Stimulated activated effector memory CD8-positive, alpha-beta T cell treated with anti-CD3 and anti-CD28 coated beads, Interleukin-12 subunit alpha, Interleukin-12 subunit beta, amount 100 ng/mL, for 72 hours (primary cell): ENCODE measurements around the gene ARID5A.

Experiments used
- ATAC-seq: fragments of 150-1000 bp; cut with Tn5 transposase; 2 replicates; pipeline ENCODE4 v1.10.0; 2021
- DNase-seq, 2 donors: peaks; one replicate each; pipeline ENCODE4 v3.0.0; 2021 to 2022; ENCODE audit warnings: low spot score in 2 of 2
- H3K27ac Mint-ChIP-seq: one replicate; pipeline ENCODE4 v1.8.0; 2022; ENCODE audit warnings: mild to moderate bottlenecking, mixed read lengths
- H3K36me3 Mint-ChIP-seq: one replicate; pipeline ENCODE4 v1.8.0; 2022; ENCODE audit warnings: mild to moderate bottlenecking, mixed read lengths
- H3K4me1 Mint-ChIP-seq: one replicate; pipeline ENCODE4 v1.8.0; 2022; ENCODE audit warnings: mixed read lengths
- H3K4me3 Mint-ChIP-seq: one replicate; pipeline ENCODE4 v1.8.0; 2022; ENCODE audit warnings: mild to moderate bottlenecking, mixed read lengths
- H3K9me3 Mint-ChIP-seq: one replicate; pipeline ENCODE4 v1.8.0; 2022; ENCODE audit warnings: mixed read lengths

ARID5A gene

DNA sequence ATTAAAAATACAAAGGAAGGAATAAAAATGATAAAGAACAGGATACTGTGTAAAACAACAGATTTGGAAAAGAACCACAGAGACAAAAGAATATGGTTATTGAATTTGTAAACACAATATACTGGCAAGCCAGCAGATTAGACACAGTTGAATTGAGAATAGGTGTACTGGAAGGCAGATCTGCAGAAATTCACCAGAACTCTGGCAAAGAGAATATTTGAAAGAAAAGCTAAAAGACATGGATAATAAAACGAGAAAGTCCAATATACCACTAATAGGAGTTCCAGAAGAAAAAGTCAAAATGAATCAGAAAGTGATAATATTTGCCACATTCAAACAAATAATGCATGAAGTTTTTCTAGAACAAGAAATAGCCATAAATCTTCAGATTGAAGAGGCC lies 19.5 kb upstream of the ARID5A start:
- peaks cover 9% of the 10 kb centered on the region for H3K9me3 Mint-ChIP-seq
- H3K27ac Mint-ChIP-seq: no peak overlapping the region
- DNase-seq: no peak

DNA sequence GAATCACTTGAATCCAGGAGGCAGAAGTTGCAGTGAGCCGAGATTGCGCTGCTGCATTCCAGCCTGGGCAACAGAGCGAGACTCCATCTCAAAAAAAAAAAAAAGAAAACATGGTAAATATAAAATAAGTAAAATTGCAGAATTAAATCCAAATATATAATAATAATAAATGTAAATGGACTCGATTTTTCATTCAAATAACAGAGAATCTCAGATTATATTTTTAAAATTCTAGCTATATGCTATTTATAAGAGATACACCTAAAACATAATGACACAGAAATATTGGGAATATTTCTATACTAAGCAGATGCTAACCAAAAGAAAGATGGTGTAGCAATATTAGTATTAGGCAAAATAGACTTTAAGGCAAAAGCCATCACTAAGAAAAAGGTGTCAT lies 16.3 kb upstream of the ARID5A start:
- DNase-seq (no peak), ATAC-seq (no peak)
- Mint-ChIP-seq H3K4me1 (peaks cover 33% of the 10 kb centered on the region), H3K4me3 (no peak overlapping the region), H3K36me3 (peaks cover 5% of the 10 kb centered on the region), H3K27ac (no peak overlapping the region), H3K9me3 (peaks cover 9% of the 10 kb centered on the region)

More for the DNA sequence above, 19.5 kb upstream of the ARID5A start:
- no peak overlapping the region for H3K4me3 Mint-ChIP-seq
- no peak for ATAC-seq
- H3K36me3 Mint-ChIP-seq: peaks cover 5% of the 10 kb centered on the region
- peaks cover 4% of the 10 kb centered on the region for H3K4me1 Mint-ChIP-seq

DNA sequence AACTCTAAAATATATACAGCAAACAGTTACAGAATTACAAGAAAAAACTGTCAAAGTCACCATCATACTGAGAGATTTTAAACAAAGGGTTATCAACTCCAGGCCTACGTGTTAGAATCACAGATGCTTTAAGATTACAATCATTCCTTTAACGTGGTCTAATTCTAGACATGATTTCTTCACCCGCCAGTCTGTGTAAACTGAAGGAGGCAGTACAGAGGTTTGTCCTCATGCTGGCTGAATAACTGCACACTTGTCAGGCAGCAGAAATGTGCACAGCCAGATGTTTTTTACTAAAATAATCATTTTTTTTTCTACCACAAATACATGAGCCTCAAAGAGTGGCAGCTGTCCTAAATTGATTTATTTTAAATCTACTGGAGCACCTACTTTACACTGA lies 15.9 kb upstream of the ARID5A start:
- ATAC-seq (no peak), DNase-seq (no peak)
- H3K9me3 Mint-ChIP-seq: peaks cover 9% of the 10 kb centered on the region
- H3K4me1 Mint-ChIP-seq: peaks cover 38% of the 10 kb centered on the region
- H3K36me3 Mint-ChIP-seq: peaks cover 5% of the 10 kb centered on the region
- H3K4me3 Mint-ChIP-seq: no peak overlapping the region
- no peak overlapping the region for H3K27ac Mint-ChIP-seq

DNA sequence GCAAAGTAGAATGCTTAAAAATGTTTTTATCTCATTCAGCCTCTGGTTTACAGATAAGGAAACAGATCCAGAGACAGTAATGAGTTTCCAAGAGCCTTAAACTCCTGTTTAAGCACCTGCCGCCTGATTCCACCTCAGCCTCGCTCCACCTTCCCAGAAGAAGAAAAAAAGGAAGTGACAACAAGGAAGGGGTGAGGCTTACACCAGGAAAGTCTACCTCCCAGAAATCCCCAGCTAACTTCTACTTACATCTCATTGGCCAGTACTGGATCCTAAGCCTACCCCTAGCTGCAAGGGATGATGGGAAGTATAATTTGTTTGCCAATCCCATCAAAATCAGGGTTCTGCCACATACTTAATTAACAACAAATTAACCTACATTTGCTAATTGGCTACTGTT lies 15.3 kb upstream of the ARID5A start:
- peaks cover 5% of the 10 kb centered on the region for H3K36me3 Mint-ChIP-seq
- no peak for DNase-seq
- no peak for ATAC-seq
- peaks cover 9% of the 10 kb centered on the region for H3K9me3 Mint-ChIP-seq
- no peak overlapping the region for H3K27ac Mint-ChIP-seq
- H3K4me3 Mint-ChIP-seq: no peak overlapping the region
- H3K4me1 Mint-ChIP-seq: peaks cover 43% of the 10 kb centered on the region

DNA sequence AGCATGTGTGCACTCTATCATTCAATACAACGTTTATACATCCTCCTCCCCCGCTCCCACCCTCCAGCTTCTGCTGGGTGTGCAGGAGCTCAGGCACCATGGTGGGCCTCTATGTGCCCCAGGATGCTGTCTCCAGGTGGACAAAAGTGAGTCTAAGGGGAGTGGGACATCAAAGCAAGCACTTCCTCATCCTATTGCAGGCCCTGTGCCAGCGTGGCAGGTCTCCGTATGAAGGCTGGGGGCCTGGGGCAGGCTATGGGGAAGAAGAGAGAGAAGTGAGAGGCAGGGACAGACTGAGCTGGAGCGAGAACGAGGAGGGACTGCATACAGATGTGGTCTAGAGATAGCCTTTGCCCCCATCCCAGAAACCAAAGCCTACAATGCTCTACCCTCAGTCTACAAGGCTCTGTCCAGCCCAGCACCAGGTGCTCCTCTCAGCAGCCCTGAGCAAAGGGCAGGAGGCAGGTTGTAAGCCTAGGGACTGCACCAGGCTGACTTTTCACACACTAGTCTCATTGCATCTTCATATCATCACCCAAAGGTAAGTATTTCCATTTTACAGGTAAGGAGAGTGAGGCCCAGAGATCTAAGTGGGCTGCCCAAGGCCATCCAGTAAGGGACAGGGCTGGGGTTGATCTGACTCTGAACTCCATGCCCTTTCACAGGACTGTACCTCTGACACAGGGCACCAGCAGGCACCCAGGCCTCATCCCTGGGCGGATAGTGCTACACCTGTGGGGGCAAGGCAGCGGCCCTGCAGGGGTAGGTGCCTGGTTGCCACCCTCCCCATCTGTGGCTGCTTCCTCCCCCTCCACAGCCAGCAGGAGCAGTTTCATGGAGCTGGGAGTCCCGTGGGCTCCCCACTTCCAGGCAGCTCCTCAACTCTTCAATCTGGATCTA lies 14.0 kb upstream of the ARID5A start:
- DNase-seq: no peak
- no peak overlapping the region for H3K27ac Mint-ChIP-seq
- peaks cover under 1% of the 10 kb centered on the region for H3K9me3 Mint-ChIP-seq
- peaks cover under 1% of the 10 kb centered on the region for H3K36me3 Mint-ChIP-seq
- H3K4me1 Mint-ChIP-seq: peaks cover 51% of the 10 kb centered on the region
- H3K4me3 Mint-ChIP-seq: peak overlapping the region; percentile 59
- no peak for ATAC-seq

DNA sequence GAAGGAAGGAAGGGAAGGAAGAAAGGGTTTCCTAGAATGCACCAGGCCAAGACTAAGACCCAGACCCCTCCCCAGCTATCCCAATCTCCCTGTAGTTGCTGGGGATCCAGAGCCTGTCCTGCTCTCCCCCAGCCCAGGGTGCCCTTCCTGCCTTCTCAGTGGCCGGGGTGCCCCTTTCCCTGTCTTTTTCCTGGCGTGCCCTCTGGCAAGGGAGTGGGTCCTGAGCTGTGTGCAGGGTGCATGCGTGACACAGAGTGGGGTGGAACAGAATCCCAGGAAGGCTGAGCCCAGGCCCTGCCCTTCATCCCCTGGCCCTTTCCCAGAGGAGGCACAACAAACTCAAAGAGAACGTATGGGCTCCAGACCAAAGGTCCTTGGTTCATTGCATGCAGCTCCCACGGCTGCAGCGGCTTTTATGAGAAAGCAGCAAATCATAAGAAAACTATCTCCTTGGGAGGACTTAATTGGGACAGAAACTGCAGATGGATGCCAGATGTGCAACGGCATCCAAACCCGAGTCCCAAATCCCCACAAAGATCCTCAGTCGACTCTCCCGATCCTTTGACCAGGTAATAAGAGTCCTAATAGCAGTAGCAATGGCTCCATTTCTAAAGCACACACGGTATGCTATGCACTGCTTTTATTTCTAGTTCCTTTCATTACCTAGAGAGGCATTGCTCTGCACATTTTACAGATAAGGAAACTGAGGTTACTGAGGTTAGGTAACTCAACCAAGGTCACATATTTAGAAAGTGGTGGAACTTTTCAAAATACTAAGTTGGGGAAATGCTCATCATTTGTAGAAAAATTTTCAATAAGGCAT lies 12.7 kb upstream of the ARID5A start:
- Mint-ChIP-seq H3K9me3 (no peaks in the 10 kb centered on the region), H3K4me1 (peaks cover 62% of the 10 kb centered on the region), H3K36me3 (peaks cover 13% of the 10 kb centered on the region), H3K4me3 (peak overlapping the region; percentile 59), H3K27ac (peak overlapping the region; percentile 46)
- peak in 1 of 2 donors; percentile 70 for DNase-seq
- ATAC-seq: peak; percentile 64

DNA sequence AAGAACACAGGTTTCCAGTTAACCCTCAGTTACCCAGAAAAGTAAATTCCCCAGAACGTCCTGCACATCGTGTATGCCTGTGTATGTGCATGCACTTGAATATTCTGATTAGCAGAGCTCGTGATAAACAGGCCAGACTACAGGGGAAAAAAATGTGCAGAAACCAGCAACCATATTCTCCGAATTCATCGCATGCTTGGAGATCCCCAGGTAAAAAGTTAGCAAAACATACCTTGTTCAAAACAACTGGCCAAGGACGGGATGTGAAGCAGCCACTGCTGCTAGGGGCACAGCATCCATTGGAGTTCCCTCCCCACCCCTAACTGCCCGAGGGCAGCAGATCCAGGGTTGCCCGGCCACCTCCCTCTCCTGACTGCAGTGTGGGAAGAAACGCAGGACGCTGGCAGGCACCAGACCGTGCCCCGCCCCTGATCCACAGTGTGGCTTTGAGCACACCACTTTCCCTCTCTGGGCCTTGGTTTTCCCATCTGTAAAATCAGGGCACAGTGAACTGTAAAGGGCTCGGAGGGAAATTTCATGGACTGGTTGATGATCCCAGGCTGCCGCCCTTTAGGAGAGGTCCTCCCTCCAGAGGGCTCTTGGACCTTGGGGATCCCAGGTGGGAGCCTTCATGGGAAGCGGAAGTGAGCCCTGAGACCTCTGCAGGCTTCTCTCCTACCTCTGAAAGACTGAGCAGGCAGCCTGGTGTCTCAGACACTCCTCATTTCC lies 11.9 kb upstream of the ARID5A start:
- Mint-ChIP-seq H3K4me1 (peaks cover 70% of the 10 kb centered on the region), H3K36me3 (peaks cover 15% of the 10 kb centered on the region), H3K9me3 (no peaks in the 10 kb centered on the region), H3K4me3 (peak overlapping the region; percentile 59), H3K27ac (peak overlapping the region; percentile 46)
- DNase-seq (peak in 1 of 2 donors; percentile 76), ATAC-seq (peak; percentile 71)

DNA sequence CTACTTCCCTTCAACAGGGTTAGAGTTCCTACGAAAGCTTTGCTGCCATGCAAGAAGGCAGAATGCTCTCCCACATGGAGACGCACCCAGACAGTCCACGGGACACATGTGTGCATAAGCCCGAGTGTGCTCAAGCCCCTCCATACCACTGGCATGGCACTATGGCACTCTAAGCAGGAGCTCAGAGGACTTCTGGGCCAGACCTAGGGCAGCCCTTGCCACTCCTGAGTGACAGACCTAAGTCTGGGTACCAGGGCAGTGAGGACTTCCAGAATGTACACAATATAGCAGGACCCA lies 11.4 kb upstream of the ARID5A start:
- Mint-ChIP-seq H3K4me3 (peak overlapping the region; percentile 59), H3K27ac (peak overlapping the region; percentile 46)
- ATAC-seq: no peak

DNA sequence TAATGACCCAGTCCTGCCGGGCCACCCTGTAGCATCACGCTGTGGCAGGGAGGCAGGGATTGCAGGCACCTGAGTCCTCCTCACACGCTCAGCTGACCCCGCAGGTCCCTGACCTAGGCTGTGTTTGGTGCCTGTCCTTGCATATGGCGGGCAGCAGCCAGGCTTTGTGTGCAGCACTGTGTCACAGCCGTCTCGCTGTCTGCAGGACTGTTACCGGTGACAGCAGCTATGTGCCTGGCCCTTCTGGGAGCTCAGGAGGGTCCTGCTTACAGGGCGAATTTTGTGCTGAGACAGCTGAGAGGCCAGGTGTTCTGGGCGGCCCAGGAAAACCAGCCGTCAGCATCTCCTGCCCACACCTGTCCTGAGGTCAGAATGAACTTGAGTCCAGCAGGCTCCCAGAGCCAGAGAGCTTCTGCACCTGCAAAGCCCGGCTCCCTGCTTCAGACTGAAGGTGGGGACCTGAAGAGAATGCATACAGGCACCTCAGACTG lies 10.4 kb upstream of the ARID5A start:
- Mint-ChIP-seq H3K9me3 (no peaks in the 10 kb centered on the region), H3K36me3 (peaks cover 20% of the 10 kb centered on the region), H3K4me3 (peak overlapping the region; percentile 74), H3K27ac (peak overlapping the region; percentile 90), H3K4me1 (peaks cover 85% of the 10 kb centered on the region)
- ATAC-seq (no peak), DNase-seq (peak in 1 of 2 donors; percentile 51)

More for the DNA sequence above, 11.4 kb upstream of the ARID5A start:
- no peak for DNase-seq
- peaks cover 15% of the 10 kb centered on the region for H3K36me3 Mint-ChIP-seq
- H3K9me3 Mint-ChIP-seq: no peaks in the 10 kb centered on the region
- H3K4me1 Mint-ChIP-seq: peaks cover 75% of the 10 kb centered on the region

DNA sequence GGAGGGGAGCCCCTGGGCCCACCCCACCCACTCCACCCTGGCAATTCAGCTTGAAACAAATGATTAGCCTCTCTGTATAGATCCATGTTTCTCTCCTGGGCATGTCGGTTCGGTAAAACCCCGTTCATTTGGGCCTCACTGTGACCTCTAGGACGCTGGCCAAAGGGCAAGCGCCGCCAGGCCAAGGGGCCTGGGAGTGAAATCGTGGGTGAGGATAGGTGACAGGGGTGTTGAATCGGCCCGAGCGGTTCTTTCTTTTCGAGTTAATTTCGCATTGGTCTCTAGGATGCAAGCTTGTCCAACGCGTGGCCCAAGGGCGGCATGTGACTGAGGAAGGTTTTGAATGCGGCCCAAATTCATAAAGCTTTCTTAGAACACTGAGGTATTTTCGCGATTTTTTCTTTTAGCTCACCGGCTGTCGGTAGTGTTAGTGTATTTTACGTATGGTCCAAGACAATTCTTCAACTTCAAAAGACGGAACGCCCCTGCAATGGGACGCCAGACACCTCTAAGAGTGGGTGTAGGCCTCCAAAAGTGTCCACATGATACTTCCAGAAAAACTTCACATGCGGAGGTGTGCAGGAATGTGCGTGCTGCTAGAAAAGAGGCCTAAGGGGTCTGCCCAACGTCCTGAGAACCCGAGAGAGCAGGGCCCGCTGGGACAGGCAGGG lies 9.8 kb upstream of the ARID5A start:
- Mint-ChIP-seq H3K27ac (peak overlapping the region; percentile 90), H3K36me3 (peaks cover 20% of the 10 kb centered on the region), H3K9me3 (no peaks in the 10 kb centered on the region), H3K4me3 (peak overlapping the region; percentile 74), H3K4me1 (peaks cover 91% of the 10 kb centered on the region)
- ATAC-seq (no peak), DNase-seq (no peak)

DNA sequence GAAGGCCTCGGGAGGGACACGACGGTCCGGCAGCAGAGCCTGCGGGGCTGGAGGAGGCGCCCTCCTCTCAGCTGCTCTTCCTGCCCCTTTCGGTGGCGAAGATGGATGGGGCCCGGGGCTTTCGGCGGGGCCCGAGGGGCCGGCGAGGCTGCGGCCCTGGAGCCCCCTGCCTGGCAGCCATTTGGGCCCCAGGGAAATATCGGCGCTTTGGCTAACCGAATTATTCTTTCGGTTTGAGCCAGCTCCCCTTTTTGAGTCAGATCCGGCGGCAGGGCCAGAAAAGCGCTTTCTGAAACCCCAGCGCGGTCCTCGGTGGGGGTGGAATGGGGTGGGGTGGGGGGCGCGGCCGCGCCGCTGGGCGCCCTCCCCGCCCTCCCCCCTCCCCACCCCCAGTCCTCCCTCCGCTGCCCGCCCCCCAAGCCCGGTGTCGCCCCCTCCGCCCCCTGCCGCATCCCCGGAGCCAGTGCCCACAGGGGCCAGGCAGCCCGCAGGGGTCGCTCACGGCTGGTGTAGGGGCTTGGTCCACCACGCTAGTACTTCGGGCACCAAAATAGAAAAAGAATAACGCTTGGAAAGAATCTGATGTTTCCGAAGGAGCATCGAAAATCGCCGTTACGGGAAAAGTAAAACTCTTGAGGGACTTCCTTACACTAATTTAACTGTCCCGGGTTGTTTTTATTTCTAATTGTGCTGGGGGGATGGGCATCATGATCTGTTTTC lies 9.1 kb upstream of the ARID5A start:
- peak; percentile 39 for ATAC-seq
- peak; percentile 64 to 93 for DNase-seq
- no peaks in the 10 kb centered on the region for H3K9me3 Mint-ChIP-seq
- peak overlapping the region; percentile 90 for H3K27ac Mint-ChIP-seq
- H3K36me3 Mint-ChIP-seq: peaks cover 26% of the 10 kb centered on the region
- H3K4me1 Mint-ChIP-seq: peaks cover 92% of the 10 kb centered on the region
- peak overlapping the region; percentile 74 for H3K4me3 Mint-ChIP-seq

DNA sequence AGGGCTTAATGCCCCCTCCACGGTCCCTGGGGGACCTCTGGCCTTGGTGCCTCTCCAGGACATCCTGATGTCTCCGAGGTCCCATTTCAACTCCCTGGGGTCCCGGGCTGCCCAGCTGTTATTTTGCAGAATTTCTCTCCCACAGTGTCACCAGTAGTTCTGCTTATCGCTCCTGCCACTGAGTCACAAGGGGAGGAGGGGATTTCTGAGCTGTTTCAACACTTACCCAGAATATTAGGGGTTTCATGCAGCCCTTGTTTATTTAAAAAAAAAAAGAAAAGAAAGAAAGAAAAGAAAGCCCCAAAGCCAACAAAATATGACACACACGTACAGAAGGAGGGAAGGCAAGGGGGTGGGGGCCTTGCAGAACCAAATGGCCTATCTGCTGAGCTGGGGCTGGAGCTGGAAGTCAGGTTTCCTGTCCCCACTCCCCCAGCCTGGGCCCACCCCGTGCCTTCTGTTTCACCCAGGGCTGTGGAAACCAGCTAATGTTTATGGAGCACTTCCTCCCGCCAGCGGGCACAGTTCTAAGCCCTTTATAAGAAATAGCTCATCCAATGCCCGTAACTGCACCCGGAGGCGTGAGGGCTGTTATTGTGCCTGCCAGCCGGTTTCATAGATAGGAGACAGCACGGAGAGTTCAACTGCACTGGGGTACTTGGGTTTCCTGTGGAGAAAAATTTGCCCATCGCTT lies 8.4 kb upstream of the ARID5A start:
- no peaks in the 10 kb centered on the region for H3K9me3 Mint-ChIP-seq
- H3K4me1 Mint-ChIP-seq: peaks cover 92% of the 10 kb centered on the region
- DNase-seq (peak; percentile 58 to 89), ATAC-seq (peak; percentile 65)
- H3K36me3 Mint-ChIP-seq: peaks cover 27% of the 10 kb centered on the region
- H3K4me3 Mint-ChIP-seq: peak overlapping the region; percentile 74
- peak overlapping the region; percentile 90 for H3K27ac Mint-ChIP-seq

DNA sequence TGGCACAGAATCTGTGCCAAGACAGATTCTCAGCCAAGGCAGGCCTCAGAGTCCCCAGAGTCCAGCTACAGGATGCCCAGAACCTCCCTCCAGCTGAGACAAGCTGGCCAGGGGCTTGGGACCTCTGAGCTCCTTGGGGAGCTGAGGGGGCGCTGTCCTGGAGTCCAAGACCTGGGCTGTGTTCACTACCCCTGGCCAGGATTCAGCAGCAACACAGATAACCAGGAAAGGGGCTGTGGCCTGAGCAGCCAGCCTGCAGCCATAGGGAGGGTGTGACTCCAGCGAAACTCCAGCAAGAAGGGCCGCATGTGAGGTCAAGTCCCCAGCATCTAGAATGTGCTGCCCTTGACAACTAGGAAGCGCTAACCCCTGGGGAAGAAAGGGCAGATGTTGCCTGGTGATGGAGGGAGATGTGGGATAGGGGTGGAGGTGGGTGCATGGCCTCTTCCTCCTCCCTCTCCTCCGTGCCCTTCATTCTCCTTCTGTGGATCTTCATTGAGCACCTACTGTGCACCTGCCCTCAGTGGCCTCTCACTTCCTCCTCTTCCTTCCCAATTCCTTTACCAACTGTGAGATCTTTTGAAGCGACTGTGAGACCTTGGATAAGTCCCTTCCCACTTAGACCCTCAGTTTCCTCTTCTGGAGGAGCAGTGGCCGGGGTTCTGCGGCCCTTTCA lies 7.7 kb upstream of the ARID5A start:
- DNase-seq: peak in 1 of 2 donors; percentile 66
- peak overlapping the region; percentile 74 for H3K4me3 Mint-ChIP-seq
- H3K9me3 Mint-ChIP-seq: no peaks in the 10 kb centered on the region
- H3K4me1 Mint-ChIP-seq: peaks cover 92% of the 10 kb centered on the region
- ATAC-seq: no peak
- peak overlapping the region; percentile 90 for H3K27ac Mint-ChIP-seq
- peaks cover 27% of the 10 kb centered on the region for H3K36me3 Mint-ChIP-seq
